IPS DF 6.9 (cell line): ENCODE results near the gene YIF1A.

Source experiments
- DNase-seq: peaks from one replicate; pipeline ENCODE4 v3.0.0-alpha.2; 2013; ENCODE audit warnings: low read depth, low spot score
- H3K27ac ChIP-seq: one replicate; pipeline ENCODE4 v1.5.1; 2013; ENCODE audit warnings: low read length, control low read depth
- H3K27me3 ChIP-seq: 2 replicates; pipeline ENCODE4 v1.6.1; 2013; ENCODE audit warnings: mild to moderate bottlenecking, low read length; ENCODE audit not compliant: control insufficient read depth, insufficient read depth
- H3K36me3 ChIP-seq: 2 replicates; pipeline ENCODE4 v1.6.1; 2013; ENCODE audit warnings: low read length; ENCODE audit not compliant: control insufficient read depth, insufficient read depth
- H3K4me1 ChIP-seq: 2 replicates; pipeline ENCODE4 v1.6.1; 2013; ENCODE audit warnings: low read length; ENCODE audit not compliant: control insufficient read depth, insufficient read depth
- H3K4me3 ChIP-seq: 2 replicates; pipeline ENCODE4 v1.5.1; 2013; ENCODE audit warnings: mild to moderate bottlenecking, low read length
- H3K9me3 ChIP-seq: 2 replicates; pipeline ENCODE4 v1.6.1; 2013; ENCODE audit warnings: low read length, inconsistent platforms; ENCODE audit not compliant: control insufficient read depth, insufficient read depth
- WGBS: extraction: QIAGEN DNeasy Blood & Tissue Kit; methylation state at CpG from one replicate; pipeline ENCODE4 v1.1.7; 2013; ENCODE audit warnings: mixed read lengths, missing lambda C conversion rate; ENCODE audit not compliant: insufficient read length, insufficient coverage; 5-methylcytosine and 5-hydroxymethylcytosine counted together

Gene YIF1A

DNA sequence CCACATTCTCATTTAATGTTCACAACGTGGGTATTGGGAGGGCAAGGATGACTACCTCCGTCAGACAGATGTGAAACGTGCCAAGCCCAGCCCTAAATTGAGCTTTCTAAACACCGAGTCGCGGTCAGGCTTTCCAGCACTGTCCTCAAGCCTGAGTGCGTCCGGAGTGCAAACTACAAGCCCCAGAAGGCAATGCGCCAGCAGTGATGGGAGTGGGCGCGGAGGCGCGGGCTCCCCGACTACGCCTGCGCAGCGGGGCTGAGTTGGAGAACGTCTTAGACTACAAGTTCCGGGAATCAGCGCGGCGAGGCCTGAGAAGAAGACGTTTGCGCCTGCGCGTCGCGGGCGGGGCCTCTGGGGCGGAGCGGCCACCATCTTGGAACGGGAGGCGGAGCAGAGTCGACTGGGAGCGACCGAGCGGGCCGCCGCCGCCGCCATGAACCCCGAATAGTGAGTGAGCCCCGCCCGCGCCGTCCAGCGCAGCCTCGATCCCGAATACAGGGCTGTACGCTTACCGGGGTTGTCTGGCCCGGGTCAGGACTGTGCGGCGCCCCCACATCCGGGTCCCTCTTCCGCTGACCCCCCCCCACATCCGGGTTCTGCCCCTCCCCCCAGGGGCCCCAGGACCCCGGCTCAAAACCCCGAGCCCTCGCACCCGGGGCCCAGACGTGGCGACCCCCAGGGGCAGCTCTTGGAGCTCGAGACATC is 20.5 kb downstream of the YIF1A start, which contains the start of gene RAB1B:
TSS of gene RAB1B (plus strand) at position 396 of the 708 bp plus-strand sequence. CDS start at position 437, 41 bp downstream.
- peak within 1 kb of the TSS; percentile 71 for H3K4me3 ChIP-seq
- no peak within 1 kb of the TSS for H3K27ac ChIP-seq
- no peaks in the 10 kb centered on the region for H3K9me3 ChIP-seq
- 0 out of 2 replicates have a peak, but pooled peaks cover 3% of the 10 kb centered on the region for H3K4me1 ChIP-seq
- no CpG with 5 or more reads among the region's 64 CpGs for WGBS
- no peaks in the 10 kb centered on the region for H3K27me3 ChIP-seq
- peak; percentile 100 for DNase-seq
- H3K36me3 ChIP-seq: peaks cover 23% of the 10 kb centered on the region

DNA sequence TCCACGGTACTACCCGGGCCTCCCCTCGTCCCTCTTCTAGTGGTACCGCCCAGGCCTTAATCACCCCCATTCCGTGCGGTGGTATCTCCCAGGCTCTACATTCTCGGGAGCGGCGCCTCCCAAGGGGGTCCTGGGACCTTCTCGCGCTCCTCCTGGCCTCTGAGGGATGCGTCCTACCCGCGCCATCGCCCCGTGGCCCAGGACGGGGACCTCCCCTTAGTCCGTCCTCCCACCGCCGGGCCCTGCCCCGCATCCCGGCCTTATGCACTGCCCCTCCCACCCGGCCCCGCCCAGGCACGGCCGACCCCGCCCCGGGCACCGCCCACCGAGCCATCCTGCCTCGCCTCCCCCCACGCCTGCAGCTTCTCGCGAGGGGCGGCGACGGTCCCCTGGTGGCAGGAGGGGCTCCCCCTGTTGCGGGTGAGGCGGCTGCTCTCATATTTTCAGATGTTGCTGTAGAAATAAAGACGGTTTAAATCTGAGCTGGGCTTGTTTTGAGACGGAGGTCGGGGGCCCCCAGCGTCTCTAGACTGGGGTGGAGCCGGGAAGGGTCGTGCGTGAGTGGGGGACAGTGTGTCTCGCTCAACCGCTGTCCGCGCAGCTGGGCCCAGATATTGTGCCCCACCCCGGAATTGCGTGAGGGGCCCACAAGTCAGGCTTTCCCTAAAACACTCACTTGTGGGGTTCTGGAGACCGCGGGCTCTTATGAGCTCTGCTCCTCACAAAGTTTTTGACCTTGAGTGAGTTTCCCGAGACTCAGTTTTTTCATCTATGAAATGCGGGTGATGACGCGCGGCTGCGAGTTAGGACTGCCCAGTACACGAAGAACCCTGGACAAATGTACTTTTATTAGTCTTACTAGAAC is 21.3 kb downstream of the YIF1A start:
- Histone ChIP-seq H3K9me3 (no peaks in the 10 kb centered on the region), H3K4me3 (peak overlapping the region; percentile 48; the same call in 1 of the 2 replicates), H3K36me3 (peaks cover 23% of the 10 kb centered on the region), H3K27me3 (no peaks in the 10 kb centered on the region), H3K27ac (no peak overlapping the region), H3K4me1 (0 out of 2 replicates have a peak, but pooled peaks cover 3% of the 10 kb centered on the region)
- no CpG with 5 or more reads among the region's 61 CpGs for WGBS
- no peak for DNase-seq

DNA sequence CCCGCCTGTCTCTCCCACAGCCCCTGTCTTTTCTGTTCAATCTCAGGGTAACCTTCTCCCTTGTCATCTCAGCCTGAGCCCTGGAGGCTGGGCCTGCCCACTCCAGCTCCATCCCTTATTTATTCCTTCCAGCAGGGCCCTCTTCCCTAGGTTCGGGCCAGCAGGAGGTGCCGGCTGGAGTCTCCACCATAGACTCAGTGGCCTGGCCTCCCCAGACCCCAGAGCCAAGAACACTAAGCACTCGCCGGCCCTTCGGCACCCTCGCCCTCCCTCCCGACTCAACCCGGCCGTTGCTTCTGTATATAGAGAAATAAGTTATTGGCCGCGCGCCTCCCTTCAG is 21.9 kb downstream of the YIF1A start:
- no peak for DNase-seq
- no CpG with 5 or more reads among the region's 13 CpGs for WGBS
- H3K27me3 ChIP-seq: no peaks in the 10 kb centered on the region
- H3K27ac ChIP-seq: no peak overlapping the region
- H3K9me3 ChIP-seq: no peaks in the 10 kb centered on the region
- 0 out of 2 replicates have a peak, but pooled peaks cover 3% of the 10 kb centered on the region for H3K4me1 ChIP-seq
- H3K4me3 ChIP-seq: peak overlapping the region; percentile 48; the same call in 1 of the 2 replicates
- peaks cover 25% of the 10 kb centered on the region for H3K36me3 ChIP-seq

DNA sequence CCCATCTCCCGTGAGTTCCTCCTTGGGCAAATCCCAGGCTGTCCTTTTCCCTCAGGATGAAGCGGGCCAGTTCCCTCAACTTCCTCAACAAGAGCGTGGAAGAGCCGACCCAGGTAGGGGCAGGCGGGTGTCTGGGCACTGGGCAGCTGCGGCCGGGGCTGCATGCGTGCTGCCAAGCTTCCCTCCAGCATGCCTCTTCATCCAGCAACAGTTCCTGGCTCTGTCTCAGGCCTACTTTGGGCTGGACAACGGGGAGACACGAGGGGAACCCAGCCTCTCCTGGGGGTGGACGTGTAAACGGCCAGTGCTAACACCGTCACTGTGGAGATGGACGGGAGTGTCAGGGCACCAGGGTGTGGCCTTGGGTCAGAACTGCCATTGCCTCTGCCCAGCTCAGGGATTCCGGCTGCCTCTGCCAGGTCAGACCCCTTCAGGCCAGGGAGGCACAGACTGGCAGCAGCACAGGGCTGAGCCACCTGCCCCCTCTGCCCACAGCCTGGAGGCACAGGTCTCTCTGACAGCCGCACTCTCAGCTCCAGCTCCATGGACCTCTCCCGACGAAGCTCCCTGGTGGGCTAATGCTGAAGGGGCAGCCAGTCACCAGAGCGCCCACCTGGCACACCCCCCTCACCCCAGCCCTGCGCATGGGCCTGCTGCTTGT is 22.4 kb downstream of the YIF1A start:
- Histone ChIP-seq H3K27ac (no peak overlapping the region), H3K4me1 (0 out of 2 replicates have a peak, but pooled peaks cover 3% of the 10 kb centered on the region), H3K36me3 (peaks cover 27% of the 10 kb centered on the region), H3K9me3 (no peaks in the 10 kb centered on the region), H3K27me3 (no peaks in the 10 kb centered on the region), H3K4me3 (no peak overlapping the region; the same call in 1 of the 2 replicates)
- no CpG with 5 or more reads among the region's 20 CpGs for WGBS
- no peak for DNase-seq

DNA sequence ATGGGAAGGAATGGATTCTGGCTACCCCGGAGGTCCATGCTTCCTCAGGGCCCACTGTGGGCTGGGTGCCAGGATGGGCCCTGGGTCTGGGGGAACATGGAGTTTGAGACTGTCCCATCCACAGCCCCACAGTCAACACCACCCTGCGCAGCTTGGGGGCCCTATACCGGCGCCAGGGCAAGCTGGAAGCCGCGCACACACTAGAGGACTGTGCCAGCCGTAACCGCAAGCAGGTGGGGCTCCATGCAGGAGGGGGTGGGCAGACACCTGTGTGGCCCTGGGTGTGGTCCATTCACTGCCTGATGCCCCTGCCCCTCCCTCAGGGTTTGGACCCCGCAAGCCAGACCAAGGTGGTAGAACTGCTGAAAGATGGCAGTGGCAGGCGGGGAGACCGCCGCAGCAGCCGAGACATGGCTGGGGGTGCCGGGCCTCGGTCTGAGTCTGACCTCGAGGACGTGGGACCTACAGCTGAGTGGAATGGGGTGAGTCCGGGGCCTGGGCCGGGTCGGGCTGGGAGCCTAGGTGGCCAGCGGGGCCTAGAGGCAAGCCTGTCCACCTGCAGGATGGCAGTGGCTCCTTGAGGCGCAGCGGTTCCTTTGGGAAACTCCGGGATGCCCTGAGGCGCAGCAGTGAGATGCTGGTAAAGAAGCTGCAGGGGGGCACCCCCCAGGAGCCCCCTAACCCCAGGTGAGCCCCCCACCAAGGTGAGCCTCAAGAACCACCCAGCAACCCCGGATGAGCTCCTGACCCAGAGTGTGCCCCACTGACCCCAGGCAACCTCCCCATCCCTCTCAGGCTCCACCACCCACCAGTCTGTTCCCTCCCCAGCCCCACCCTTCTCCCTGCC is 23.2 kb downstream of the YIF1A start:
- H3K4me1 ChIP-seq: 0 out of 2 replicates have a peak, but pooled peaks cover 3% of the 10 kb centered on the region
- no peak overlapping the region for H3K4me3 ChIP-seq
- H3K27ac ChIP-seq: no peak overlapping the region
- H3K27me3 ChIP-seq: no peaks in the 10 kb centered on the region
- H3K36me3 ChIP-seq: peaks cover 27% of the 10 kb centered on the region
- no peak for DNase-seq
- H3K9me3 ChIP-seq: no peaks in the 10 kb centered on the region
- no CpG with 5 or more reads among the region's 26 CpGs for WGBS

DNA sequence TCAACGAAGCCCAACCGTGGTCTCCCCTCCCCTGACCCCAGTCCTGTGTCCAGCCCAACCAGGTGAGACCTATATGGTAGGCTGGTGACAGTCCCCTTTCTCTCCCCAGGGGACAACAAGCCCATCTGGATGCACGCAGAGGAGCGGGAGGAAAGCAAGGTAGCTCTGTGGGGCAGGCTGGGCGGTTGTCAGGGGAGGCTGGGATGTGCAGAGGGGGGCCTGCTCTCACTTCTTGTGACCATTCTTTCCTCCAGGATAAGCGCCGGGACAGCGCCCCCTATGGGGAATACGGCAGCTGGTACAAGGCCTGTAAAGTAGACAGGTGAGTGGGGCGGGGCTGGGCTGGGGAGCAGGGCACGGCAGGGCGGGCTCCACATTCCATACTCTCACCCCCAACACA is 24.0 kb downstream of the YIF1A start:
- peaks cover 30% of the 10 kb centered on the region for H3K36me3 ChIP-seq
- no peak for DNase-seq

DNA sequence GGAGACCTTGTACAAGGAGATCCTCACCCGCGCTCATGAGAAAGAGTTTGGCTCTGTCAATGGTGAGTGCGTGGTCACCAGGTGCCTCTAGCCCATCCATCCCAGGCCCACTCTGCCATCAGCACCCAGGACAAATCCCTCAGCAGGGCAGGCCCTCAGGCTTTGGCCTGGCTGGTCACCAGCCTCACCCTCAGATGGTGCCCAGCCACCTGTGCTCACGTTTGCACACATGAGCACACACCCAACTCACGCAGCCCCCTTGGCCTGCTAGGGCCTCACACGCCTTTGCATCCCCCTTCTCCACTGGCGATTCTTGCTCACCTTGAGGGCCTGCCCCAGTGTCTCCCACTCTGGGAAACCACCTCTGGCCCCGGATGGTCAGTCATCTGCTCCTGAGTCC is 24.6 kb downstream of the YIF1A start:
- Histone ChIP-seq H3K36me3 (peaks cover 30% of the 10 kb centered on the region), H3K27me3 (no peaks in the 10 kb centered on the region), H3K9me3 (no peaks in the 10 kb centered on the region), H3K4me1 (0 out of 2 replicates have a peak, but pooled peaks cover 3% of the 10 kb centered on the region), H3K4me3 (no peak overlapping the region), H3K27ac (no peak overlapping the region)
- DNase-seq: no peak
- no CpG with 5 or more reads among the region's 8 CpGs for WGBS

More for the DNA sequence above, 24.0 kb downstream of the YIF1A start:
- WGBS: no CpG with 5 or more reads among the region's 12 CpGs
- Histone ChIP-seq H3K27me3 (no peaks in the 10 kb centered on the region), H3K27ac (no peak overlapping the region), H3K9me3 (no peaks in the 10 kb centered on the region), H3K4me3 (no peak overlapping the region), H3K4me1 (0 out of 2 replicates have a peak, but pooled peaks cover 3% of the 10 kb centered on the region)

DNA sequence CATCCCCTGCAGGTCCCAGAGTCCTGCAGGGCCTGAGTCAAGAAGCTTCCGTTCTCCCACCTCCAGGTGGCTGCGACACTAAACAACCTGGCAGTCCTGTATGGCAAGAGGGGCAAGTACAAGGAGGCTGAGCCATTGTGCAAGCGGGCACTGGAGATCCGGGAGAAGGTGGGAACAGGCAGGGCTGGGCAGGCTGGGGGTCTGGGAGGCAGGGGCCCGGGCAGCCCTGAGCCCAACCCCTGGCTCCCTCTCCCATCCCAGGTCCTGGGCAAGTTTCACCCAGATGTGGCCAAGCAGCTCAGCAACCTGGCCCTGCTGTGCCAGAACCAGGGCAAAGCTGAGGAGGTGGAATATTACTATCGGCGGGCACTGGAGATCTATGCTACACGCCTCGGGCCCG is 25.2 kb downstream of the YIF1A start:
- no peak for DNase-seq
- Histone ChIP-seq H3K9me3 (no peaks in the 10 kb centered on the region), H3K27ac (no peak overlapping the region), H3K4me1 (0 out of 2 replicates have a peak, but pooled peaks cover 3% of the 10 kb centered on the region), H3K36me3 (peaks cover 30% of the 10 kb centered on the region), H3K4me3 (no peak overlapping the region), H3K27me3 (no peaks in the 10 kb centered on the region)
- no CpG with 5 or more reads among the region's 10 CpGs for WGBS

DNA sequence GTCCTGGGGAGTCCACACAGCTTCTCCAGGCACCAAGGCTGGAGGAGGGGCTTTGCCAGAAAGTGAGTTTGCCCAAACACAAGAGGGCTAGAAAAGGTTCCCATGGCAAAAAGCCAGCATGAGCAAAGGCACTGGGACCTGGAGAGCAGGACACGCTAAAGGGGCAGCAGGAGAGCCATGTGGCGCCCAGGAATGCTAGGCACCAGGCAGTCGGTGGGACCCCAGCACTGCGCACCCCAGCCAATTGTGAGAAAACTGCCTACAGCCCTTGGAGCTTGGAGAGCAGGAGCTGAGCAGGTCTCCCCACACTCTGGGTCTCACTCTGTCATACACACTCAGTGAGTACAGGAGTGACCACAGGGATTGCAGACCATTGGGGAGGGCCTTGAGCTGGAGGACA is 25.7 kb downstream of the YIF1A start:
- no peaks in the 10 kb centered on the region for H3K9me3 ChIP-seq
- no peak overlapping the region for H3K4me3 ChIP-seq
- no CpG with 5 or more reads among the region's 4 CpGs for WGBS
- H3K27ac ChIP-seq: no peak overlapping the region
- H3K27me3 ChIP-seq: no peaks in the 10 kb centered on the region
- H3K4me1 ChIP-seq: 0 out of 2 replicates have a peak, but pooled peaks cover 5% of the 10 kb centered on the region
- peaks cover 30% of the 10 kb centered on the region for H3K36me3 ChIP-seq
- no peak for DNase-seq
